Measurements from ENCODE around the gene RPS6KC1.
"Not testable (repeated sequence)": the region's sequence is repeated elsewhere in the genome, so short reads cannot be mapped to it uniquely, and the experiment has no call there.

RPS6KC1 gene

DNA sequence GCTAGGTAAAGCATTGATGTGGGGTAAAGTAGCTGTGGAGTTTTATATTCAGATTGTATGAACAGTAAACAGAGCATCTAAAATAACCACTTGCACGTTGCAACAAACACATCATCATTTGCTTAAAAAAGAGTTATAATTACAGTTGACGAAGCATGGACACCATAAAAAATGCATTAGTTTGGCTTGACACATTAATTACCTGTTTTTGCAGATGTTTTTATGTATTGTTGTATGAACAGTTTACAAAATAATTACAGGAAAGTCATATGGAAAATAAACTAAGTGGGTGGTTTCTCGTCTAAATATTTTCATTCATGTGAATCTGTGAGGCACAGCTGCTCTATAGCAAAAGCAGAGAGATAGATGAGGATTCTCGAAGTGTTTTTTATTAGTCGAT lies 108.3 kb downstream of the RPS6KC1 start:
- no peak for DNase-seq (ENCODE audit: low spot score)

DNA sequence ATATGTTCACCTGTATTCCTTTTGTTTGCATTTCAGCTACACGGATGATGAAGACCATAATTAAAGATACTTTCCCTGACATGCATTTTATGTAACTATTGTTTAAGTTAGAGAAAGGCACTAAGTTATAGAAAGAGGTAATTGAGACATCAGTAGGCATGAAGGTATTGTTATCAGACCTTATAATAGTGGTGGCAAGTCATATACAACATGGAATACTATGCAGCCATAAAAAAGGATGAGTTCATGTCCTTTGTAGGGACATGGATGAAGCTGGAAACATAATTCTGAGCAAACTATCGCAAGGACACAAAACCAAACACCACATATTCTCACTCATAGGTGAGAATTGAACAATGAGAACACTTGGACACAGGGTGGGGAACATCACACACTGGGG lies 109.4 kb downstream of the RPS6KC1 start:
- DNase-seq (ENCODE audit: low spot score): not testable (repeated sequence)

DNA sequence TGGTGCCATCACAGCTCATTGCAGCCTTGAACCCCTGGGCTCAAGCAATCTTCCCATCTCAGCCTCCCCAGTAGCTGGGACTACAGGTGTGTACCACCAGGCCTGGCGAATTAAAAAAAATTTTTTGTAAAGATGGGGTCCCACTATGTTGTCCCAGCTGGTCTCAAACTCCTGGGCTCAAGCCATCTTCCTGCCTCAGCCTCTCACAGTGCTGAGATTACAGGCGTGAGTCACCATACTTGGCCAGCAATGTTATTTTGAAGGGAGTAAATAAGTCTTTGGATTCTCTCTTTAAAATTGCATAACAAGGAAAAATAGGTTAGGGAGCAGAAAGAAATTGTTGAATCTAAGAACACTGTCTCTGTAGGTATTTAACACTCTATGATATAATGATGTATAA lies 111.3 kb downstream of the RPS6KC1 start:
- no peak for DNase-seq (ENCODE audit: low spot score)

DNA sequence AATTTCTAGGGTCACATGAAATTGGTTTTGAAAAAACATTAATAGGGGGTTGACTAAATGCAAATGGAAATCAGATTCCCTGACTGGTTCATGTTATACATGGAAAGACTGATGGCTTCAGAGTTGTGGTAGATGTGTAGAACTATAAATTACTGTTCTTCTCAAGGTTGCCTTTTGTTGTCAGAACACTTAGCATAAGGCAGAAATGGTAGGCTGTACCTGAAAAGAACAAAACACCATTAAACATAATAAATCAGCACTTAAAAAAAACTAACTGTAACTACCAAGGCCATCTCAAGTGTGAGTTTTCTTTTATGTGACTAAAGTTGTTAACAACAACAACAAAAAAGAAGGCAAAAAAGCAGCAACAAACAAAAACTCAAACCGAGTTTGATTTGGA lies 111.8 kb downstream of the RPS6KC1 start:
- no peak for DNase-seq (ENCODE audit: low spot score)

DNA sequence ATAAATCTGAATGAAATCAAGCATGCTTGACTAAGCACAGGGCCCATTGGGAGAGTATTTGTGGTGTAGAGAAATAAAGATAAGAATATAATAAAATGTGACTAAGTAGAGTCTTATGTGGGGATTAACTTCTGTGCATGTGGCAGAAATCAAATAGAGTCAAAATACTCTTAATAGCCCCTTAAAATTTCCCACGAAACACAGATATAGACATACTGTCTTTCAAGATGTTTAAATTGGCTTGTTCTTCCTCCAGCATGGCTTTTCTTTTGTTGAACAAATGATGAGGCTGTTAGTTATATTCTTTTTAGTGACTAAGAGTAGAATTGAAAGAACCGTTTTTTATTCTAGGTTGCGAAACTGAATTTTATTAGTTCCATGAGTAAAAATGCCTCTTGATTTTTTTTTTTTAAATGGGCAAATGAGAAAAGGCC lies 112.3 kb downstream of the RPS6KC1 start:
- DNase-seq (ENCODE audit: low spot score): no peak

DNA sequence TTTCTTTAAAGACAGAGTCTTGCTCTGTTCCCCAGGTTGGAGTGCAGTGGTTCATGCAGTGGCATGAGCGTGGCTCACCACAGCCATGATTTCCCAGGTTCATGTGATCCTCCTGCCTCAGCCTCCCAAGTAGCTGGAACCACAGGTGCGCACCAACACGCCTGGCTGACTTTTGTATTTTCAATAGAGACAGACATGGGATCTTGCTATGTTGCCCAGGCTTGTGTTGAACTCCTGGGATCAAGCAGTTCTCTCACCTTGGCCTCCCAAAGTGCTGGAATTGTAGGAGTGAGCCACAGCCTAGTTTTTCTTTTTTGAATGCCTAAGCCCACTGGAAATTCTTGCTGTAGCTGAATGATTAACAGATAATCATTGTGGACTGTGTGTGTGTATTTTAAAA lies 113.5 kb downstream of the RPS6KC1 start:
- DNase-seq (ENCODE audit: low spot score): no peak

DNA sequence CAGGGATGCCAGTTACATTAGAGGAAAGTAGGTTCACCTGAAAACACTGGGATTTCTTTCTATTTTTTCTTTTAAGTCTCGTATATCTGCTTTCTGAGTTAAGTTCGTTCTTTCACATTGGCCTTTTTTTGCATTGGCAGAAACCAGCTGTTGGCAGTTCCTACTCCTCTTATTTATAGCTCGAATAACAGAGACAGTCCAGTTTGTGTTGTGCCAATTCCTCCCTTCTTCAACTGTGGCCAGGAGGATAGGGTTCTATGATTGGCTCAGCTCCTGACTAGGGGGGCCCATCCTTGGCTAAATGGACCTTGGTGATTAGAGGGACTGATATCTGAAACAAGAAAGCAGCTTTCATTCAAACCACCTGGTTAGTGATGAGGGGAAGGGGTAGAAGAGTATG lies 115.8 kb downstream of the RPS6KC1 start:
- no peak for DNase-seq (ENCODE audit: low spot score)

DNA sequence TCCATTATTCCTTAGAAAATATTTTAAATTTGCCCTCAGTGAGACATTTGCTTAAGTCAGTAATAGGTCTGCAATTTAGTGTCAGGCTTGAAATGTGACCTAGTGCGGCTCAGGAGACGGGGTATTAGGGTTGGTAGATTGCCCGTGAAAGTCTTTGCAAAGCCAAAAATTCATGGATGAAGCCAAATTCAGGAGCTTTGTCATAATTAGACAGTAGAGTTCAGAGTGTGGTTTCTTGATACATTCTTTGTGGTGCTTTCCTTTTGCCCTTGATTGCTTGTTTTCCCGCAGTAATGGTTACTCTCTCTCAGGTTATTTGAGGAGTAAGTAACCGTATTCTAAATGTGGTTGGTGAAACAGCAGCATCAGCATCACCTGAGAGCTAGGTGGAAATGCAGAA lies 120.7 kb downstream of the RPS6KC1 start:
- DNase-seq (ENCODE audit: low spot score): no peak

DNA sequence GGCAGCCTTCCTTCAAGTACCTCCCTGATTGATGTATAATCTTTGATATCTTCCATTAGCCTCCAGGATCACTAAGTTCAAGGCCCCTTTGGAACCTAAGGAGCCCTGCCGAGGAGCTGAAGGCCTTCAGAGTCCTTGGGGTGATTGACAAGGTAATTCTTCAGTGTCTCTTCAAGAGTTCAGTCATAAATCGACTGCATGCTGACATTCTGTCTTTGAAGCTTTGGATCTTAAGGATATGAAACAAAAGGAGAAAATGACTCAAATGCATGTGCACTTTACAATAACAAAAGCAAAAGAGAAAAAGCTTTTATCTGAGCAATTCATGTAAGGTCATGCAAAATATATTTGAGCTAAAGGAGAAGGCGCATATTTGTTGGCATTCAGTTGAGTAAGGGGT lies 125.3 kb downstream of the RPS6KC1 start:
- no peak for DNase-seq (ENCODE audit: low spot score)

DNA sequence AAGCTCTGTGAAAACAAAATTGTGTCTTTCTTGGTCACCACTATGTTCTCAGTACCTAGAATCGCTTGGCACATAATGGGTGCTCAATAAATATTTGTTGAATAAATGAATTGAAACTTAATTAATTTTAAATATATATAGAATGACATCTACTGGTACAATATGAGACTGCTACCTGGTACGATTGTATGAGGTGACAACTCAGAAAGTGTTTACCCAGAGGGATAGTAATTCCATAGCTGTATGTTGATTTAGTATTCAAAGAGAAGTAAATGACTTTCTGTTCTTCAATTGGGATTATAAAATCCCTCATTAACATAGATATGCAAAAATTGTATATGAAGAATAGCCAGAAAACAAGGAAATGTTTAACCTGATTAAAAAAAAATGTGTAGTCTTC lies 128.7 kb downstream of the RPS6KC1 start:
- no peak for DNase-seq (ENCODE audit: low spot score)

DNA sequence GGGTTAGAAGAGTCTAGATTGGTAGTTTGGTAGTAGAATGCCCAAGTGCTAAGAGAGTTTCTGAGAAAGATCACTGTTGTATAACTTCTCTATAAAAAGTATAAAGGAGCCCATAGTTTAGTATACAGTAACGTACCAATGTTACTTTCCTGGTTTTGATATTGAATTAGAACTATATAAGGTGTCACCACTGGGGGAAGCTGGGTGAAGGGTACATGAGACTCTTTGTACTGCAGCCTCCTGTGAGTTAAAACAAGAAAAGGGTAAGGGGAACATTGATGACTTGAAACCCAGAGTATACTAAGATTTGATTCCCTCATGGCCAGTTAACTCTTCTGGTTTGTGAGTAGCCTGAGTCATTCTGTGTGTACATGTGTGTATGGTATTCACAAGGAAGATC lies 129.8 kb downstream of the RPS6KC1 start:
- DNase-seq (ENCODE audit: low spot score): no peak

DNA sequence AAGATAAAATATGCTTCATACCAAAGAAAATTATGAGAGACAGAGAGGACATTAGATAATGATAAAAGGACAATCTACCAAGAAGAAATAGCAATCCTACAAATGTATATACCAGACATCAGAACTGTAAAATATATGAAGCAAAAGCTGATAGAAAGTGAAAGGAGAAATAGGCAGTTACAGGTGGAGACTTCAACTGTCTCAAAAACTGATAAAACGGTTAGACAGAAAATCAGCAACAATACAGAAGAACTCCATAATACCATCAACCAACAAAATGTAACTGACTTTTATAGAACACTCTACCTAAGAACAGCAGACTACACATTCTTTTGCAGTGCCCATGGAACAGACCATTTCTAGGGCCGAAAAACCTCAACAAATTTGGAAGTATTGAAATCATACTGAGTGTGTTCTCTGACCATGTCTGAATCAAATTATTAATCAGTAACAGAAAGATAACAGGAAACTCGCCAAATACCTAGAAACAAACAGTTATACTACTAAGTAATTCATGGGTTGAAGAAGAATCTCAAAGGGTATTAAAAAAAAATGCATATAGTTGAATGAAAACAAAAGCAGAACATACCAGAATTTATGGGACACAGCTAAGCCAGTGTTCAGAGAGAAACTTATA lies 132.1 kb downstream of the RPS6KC1 start:
- DNase-seq (ENCODE audit: low spot score): no peak

DNA sequence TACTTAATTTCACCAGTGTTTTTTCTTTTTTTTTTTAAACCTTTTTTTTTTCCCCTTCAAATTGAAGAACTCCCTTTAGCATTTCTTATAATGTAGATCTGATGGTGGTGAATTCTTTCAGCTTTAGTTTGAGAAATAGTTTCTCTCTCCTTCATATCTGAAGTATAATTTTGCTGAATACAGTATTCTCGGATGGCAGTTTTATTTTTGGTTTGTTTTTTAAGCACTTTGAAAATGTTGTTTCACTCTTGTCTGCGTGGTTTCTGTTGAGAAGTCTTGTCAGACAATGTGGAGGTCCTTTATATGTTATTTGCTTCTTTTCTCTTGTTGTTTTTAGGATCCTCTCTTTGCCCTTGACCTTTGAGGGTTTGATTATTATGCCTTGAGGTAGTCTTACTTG lies 135.1 kb downstream of the RPS6KC1 start:
- no peak for DNase-seq (ENCODE audit: low spot score)

DNA sequence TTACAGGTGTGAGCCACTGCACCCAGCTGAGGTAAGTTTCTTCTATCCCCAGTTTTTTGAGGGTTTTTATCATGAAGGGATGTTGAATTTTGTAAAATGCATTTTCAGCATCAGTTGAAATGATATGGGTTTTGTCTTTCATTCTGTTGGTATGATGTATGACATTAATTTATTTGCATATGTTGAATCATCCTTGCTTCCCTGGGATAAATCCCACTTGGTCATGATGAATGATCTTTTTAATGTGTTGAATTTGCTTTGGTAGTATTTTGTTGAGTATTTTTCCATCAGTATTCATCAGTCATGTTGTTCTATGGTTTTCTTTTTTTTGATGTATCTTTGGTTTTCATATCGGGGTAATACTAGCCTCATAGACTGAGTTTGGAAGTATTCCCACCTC lies 141.0 kb downstream of the RPS6KC1 start:
- no peak for DNase-seq (ENCODE audit: low spot score)

DNA sequence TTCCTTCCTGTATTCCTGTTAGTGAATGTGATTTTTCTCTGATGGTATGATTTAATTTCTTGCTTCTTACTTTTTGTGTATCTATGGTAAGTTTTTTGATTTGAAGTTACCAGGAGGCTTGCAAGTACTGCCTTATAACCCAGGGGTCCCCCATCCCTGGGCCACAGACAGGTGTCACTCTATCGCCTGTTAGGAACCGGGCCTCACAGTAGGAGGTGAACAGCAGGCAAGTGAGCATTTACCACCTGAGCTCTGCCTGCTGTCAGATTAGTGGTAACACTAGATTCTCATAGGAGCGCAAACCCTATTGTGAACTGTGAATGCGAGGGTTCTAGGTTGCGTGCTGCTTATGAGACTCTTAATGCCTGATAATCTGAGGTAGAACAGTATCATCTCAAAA lies 143.3 kb downstream of the RPS6KC1 start:
- no peak for DNase-seq (ENCODE audit: low spot score)

DNA sequence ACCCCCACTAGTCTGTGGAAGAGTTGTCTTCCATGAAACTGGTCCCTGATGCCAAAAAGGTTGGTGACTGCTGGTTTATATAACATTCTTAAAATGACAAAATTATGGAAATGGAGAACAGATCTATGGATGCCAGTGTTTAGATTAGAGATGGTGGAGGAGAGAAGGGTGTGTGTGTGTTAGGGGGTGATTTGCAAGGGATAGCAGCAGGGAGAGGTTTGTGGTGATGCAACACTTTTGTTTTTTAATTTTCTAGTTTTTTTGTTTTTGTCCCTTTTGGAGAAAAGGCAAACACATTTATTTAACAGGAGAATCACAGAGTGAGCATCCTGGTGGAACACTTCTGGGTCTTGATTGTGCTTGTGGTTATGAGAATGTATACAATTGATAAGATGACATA lies 143.8 kb downstream of the RPS6KC1 start:
- DNase-seq (ENCODE audit: low spot score): no peak

DNA sequence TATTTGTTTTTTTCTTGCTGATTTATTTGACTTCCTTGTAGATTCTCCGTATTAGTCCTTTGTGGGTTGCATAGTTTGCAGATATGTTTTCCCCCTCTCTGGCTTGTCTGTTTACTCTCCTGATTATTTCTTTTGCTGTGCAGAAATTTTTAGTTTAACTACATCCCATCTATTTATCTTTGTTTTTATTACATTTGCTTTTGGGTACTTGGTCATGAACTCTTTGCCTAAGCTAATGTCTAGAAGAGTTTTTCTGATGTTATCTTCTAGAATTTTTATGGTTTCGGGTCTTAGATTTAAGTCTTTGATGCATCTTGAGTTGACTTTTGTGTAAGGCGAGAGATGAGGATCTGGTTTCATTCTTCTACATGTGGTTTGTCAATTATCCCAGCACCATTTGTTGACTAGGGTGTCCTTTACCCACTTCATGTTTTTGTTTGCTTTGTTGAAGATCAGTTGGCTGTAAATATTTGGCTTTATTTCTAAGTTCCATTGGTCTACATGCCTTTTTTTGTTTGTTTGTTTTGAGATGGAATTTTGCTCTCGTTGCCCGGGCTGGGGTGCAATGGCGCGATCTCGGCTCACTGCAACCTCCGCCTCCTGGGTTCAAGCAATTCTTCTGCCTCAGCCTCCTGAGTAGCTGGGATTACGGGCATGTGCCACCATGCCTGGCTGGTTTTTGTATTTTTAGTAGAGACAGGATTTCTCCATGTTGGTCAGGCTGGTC lies 145.4 kb downstream of the RPS6KC1 start:
- DNase-seq (ENCODE audit: low spot score): not testable (repeated sequence)

DNA sequence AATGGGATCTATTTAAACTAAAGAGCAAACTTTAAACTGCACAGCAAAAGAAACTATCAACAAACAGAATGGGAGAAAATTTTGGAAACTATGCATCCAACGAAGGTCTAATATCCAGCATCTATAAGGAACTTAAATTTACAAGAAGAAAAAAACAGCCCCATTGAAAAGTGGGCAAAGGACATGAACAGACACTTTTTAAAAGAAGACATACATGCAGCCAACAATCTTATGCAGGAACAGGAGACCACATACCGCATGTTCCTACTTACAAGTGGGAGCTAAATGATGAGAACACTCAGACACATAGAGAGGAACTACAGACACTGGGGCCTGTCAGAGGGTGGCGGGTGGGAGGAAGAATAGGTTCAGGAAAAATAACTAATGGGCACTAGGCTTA lies 149.6 kb downstream of the RPS6KC1 start:
- no peak for DNase-seq (ENCODE audit: low spot score)

DNA sequence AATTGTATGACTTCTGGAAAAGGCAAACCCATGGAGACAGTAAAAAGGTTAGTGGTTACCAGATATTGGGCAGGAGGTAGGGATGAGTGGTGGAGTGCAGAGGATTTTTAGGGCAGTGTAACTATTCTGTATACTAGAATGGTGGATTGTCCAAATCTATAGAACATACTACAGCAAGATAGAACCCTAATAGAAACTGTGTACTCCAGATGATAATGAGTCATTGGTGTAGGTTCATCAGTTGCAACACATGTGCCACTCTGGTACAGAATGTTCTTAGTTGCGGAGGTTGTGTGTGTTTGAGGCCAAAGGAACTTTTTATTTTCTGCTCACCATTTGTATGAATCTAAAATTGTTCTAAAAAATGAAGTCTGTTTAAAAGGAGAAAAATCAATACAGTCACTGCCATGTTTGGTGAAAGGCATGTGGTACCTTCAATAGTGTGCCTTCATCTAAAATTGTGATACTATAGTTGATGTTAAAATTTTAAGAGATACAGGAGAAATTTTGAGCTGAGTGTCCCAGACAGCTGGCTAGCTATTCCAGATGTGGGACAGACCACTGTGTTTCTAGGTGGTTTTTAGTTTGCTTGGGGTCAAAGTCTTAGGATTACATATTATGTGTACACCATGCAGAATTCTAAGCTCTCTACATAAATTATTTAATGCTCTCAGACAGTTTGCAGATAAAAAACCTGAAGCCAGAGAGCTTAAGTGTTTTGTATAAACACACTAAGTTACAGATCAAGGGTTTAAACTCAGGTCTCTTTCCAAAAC lies 150.5 kb downstream of the RPS6KC1 start:
- DNase-seq (ENCODE audit: low spot score): no peak

DNA sequence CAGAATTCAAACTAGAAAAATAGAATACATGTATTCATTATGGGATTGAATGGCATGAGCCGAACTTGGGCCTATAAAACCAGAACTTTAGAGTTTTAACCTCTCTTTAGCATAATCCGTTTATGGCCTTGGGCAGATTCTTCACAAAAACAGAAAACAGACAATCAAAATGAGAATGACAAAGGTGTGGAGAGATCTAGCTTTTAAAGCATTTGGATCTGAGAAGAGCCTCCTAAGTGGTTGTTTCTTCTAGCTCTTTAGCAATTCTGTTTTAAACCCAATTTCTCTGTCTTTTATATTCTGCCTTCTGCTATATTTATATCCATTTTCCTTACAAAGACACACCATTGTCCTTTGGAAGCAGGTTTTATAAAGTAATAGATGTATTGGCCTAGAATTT lies 160.2 kb downstream of the RPS6KC1 start:
- DNase-seq (ENCODE audit: low spot score): no peak

DNA sequence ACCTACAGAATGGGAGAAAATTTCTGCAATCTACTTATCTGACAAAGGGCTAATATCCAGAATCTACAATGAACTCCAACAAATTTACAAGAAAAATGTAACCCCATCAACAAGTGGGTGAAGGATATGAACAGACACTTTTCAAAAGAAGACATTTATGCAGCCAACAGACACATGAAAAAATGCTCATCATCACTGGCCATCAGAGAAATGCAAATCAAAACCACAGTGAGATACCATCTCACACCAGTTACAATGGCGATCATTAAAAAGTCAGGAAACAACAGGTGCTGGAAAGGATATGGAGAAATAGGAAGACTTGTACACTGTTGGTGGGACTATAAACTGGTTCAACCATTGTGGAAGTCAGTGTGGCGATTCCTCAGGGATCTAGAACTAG lies 168.0 kb downstream of the RPS6KC1 start:
- not testable (repeated sequence) for DNase-seq (ENCODE audit: low spot score)

DNA sequence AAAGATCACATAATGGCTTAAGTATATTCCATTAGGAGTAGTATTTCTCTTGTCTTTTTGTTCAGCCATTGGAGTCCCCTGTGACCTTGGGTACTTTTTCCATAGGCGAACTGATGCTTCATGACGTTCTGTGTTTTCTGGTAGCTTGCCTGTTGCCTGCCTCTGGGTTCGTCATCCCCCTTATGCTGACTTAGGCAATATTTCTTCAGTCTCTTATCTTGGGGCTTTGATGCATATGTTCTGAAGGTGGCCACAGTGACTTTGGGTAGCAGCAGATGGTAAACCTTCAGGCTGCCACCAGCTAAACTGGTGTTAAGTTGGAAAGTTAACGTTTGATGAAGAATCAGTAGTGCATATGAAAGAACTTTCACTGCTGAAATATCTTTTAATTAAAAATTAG lies 170.2 kb downstream of the RPS6KC1 start:
- no peak for DNase-seq (ENCODE audit: low spot score)

DNA sequence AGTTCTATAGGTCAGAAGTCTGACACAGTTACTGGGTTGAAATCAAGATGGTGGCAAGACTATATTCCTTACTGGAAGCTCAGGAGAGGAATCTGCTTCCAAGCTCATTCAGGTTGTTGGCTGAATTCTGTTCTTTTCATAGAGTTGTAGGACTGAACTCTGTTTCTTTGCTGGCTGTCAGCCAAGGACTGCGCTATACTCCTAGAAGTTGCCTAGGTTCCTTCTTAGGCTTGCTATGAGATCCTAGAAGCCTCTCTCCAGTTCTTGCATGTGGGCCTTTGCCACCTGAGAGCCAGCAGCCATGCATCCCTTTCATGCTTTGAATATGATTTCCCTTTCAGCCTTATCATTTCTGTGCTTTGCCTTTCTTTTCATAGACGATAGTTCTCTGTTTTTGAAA lies 176.4 kb downstream of the RPS6KC1 start:
- DNase-seq (ENCODE audit: low spot score): no peak
